Astrocyte (in vitro differentiated cells and primary cell): ENCODE results near the gene METTL1. TPM values are rescaled to one million over a fixed set of nuclear protein-coding genes. Genes with fewer than 3 reads are reported as not detected.
A peak's percentile ranks its signal among the peaks of the same experiment; 100 is the strongest.

Experiments used
- DNase-seq: peaks from one replicate; pipeline ENCODE4 v3.0.0-alpha.2; 2010; ENCODE audit warnings: low read depth
- FAIRE-seq: peaks from 2 replicates; lab custom pipeline; 2011; peaks lifted over from hg19 to GRCh38; lab: Jason Lieb, UNC
- H2AFZ ChIP-seq: 2 replicates; pipeline ENCODE4 v1.6.0; 2012; ENCODE audit warnings: low read depth, low read length, inconsistent platforms
- H3K27ac ChIP-seq: 2 replicates; pipeline ENCODE4 v1.5.1; 2011; ENCODE audit warnings: low read depth, low read length, inconsistent platforms
- H3K27me3 ChIP-seq: 2 replicates; pipeline ENCODE4 v1.6.0; 2011; ENCODE audit warnings: low read length, inconsistent platforms; ENCODE audit not compliant: insufficient read depth
- H3K36me3 ChIP-seq: 2 replicates; pipeline ENCODE4 v1.5.1; 2011; ENCODE audit warnings: low read length, inconsistent platforms; ENCODE audit not compliant: insufficient read depth
- H3K4me1 ChIP-seq: 2 replicates; pipeline ENCODE4 v1.5.1; 2011; ENCODE audit warnings: low read length, inconsistent platforms; ENCODE audit not compliant: insufficient read depth
- H3K4me2 ChIP-seq: 2 replicates; pipeline ENCODE4 v1.6.0; 2012; ENCODE audit warnings: low read length, inconsistent platforms
- H3K4me3 ChIP-seq: 2 replicates; pipeline ENCODE4 v1.5.1; 2011; ENCODE audit warnings: low read depth, mild to moderate bottlenecking, low read length, inconsistent platforms; ENCODE audit not compliant: insufficient read depth
- H3K79me2 ChIP-seq: 2 replicates; pipeline ENCODE4 v1.6.0; 2012; ENCODE audit warnings: mild to moderate bottlenecking, low read length, inconsistent platforms; ENCODE audit not compliant: insufficient read depth
- H3K9ac ChIP-seq: 2 replicates; pipeline ENCODE4 v1.6.0; 2012; ENCODE audit warnings: mild to moderate bottlenecking, low read length, inconsistent platforms
- H3K9me3 ChIP-seq: 2 replicates; pipeline ENCODE4 v1.5.1; 2012; ENCODE audit warnings: low read depth, mild to moderate bottlenecking, low read length, inconsistent platforms; ENCODE audit not compliant: insufficient read depth
- H4K20me1 ChIP-seq: 2 replicates; pipeline ENCODE4 v1.6.0; 2012; ENCODE audit warnings: low read length, inconsistent platforms; ENCODE audit not compliant: insufficient read depth
- H3K27ac Mint-ChIP-seq: one replicate; pipeline ENCODE4 v1.8.0; 2021; ENCODE audit warnings: mild to moderate bottlenecking, mixed read lengths; ENCODE audit not compliant: unreplicated experiment
- H3K27me3 Mint-ChIP-seq: one replicate; pipeline ENCODE4 v1.8.0; 2021; ENCODE audit warnings: low read depth, mixed read lengths; ENCODE audit not compliant: unreplicated experiment
- H3K36me3 Mint-ChIP-seq: one replicate; pipeline ENCODE4 v1.8.0; 2021; ENCODE audit warnings: low read depth, mixed read lengths; ENCODE audit not compliant: unreplicated experiment
- H3K4me1 Mint-ChIP-seq: one replicate; pipeline ENCODE4 v1.8.0; 2021; ENCODE audit warnings: low read depth, mixed read lengths; ENCODE audit not compliant: unreplicated experiment
- H3K4me3 Mint-ChIP-seq: one replicate; pipeline ENCODE4 v1.8.0; 2021; ENCODE audit warnings: mild to moderate bottlenecking, moderate library complexity, mixed read lengths; ENCODE audit not compliant: unreplicated experiment
- H3K9me3 Mint-ChIP-seq: one replicate; pipeline ENCODE4 v1.8.0; 2021; ENCODE audit warnings: mild to moderate bottlenecking, mixed read lengths; ENCODE audit not compliant: unreplicated experiment
- EZH2 ChIP-seq: IDR thresholded peaks from 2 replicates; pipeline ENCODE4 v1.6.1; 2012; ENCODE audit warnings: mild to moderate bottlenecking, low read length, inconsistent platforms; ENCODE audit not compliant: insufficient read depth
- total RNA-seq: library from RNA; stranded (reverse); gene quantifications from 2 replicates; pipeline ENCODE4 v1.2.1, GENCODE V29; 2021
- TF ChIP-seq, protein P1 (sequence below): IDR thresholded peaks from 2 replicates; pipeline ENCODE4 v1.5.1; 2011; ENCODE audit warnings: low read depth, mild to moderate bottlenecking, inconsistent platforms, low read length, moderate library complexity; ENCODE audit not compliant: insufficient read depth

The METTL1 gene
- total RNA-seq, 1 donor from 2014 or later: 21.1 TPM

DNA sequence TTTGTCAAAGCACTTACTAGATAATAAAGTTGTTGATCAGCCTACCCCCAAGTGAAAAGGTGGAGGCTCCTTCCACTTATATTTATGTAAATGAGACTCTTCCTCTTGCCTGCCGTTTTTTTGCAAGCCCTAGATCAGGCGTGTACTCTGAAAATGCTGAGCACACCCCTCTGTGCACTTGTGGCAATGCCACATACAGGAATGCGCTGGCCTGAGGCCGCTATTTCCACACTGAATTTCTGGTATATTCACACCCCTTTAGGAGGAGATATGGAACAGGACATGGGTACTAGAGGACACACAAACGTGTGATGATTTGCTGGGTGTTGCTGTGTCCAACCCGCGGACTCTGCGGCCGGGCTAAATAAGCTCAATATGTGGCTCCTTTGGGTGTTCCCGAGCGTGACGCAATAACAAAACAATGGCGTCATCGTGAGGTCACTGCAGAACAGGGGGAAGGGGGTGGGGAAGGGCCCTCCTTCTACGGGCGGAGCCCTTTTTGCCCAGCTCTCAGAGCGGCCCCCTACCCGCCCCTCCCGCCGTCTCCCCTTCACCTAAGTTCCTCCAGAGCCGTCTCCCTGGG lies 27.6 kb downstream of the METTL1 start:
- FAIRE-seq (no peak), DNase-seq (no peak)
- Histone ChIP-seq H3K4me2 (peak overlapping the region; percentile 97), H3K79me2 (peaks cover 12% of the 10 kb centered on the region), H3K27ac (peak overlapping the region; percentile 93), H3K27me3 (peaks cover 25% of the 10 kb centered on the region), H2AFZ (peak overlapping the region; percentile 35), H3K4me1 (peaks cover 5% of the 10 kb centered on the region), H3K36me3 (peaks cover 21% of the 10 kb centered on the region), H4K20me1 (no peaks in the 10 kb centered on the region), H3K9ac (peak overlapping the region; percentile 96), H3K9me3 (no peaks in the 10 kb centered on the region), H3K4me3 (peak overlapping the region; percentile 77)
- H3K4me3 Mint-ChIP-seq: peak overlapping the region; percentile 95
- peaks cover 6% of the 10 kb centered on the region for H3K4me1 Mint-ChIP-seq
- TF ChIP-seq EZH2: no peak
- TF ChIP-seq, protein P1, sequence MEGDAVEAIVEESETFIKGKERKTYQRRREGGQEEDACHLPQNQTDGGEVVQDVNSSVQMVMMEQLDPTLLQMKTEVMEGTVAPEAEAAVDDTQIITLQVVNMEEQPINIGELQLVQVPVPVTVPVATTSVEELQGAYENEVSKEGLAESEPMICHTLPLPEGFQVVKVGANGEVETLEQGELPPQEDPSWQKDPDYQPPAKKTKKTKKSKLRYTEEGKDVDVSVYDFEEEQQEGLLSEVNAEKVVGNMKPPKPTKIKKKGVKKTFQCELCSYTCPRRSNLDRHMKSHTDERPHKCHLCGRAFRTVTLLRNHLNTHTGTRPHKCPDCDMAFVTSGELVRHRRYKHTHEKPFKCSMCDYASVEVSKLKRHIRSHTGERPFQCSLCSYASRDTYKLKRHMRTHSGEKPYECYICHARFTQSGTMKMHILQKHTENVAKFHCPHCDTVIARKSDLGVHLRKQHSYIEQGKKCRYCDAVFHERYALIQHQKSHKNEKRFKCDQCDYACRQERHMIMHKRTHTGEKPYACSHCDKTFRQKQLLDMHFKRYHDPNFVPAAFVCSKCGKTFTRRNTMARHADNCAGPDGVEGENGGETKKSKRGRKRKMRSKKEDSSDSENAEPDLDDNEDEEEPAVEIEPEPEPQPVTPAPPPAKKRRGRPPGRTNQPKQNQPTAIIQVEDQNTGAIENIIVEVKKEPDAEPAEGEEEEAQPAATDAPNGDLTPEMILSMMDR: no peak
- H3K27me3 Mint-ChIP-seq: peaks cover 20% of the 10 kb centered on the region
- H3K27ac Mint-ChIP-seq: peak overlapping the region; percentile 97
- H3K36me3 Mint-ChIP-seq: peaks cover 28% of the 10 kb centered on the region
- no peaks in the 10 kb centered on the region for H3K9me3 Mint-ChIP-seq

- Histone ChIP-seq H3K27ac (no peak overlapping the region), H3K4me2 (no peak overlapping the region), H3K4me3 (no peak overlapping the region), H3K9ac (no peak overlapping the region), H3K27me3 (peaks cover 29% of the 10 kb centered on the region), H3K79me2 (peaks cover 7% of the 10 kb centered on the region), H3K4me1 (peaks cover 5% of the 10 kb centered on the region), H3K9me3 (no peaks in the 10 kb centered on the region), H2AFZ (no peak overlapping the region), H3K36me3 (peaks cover 18% of the 10 kb centered on the region), H4K20me1 (no peaks in the 10 kb centered on the region)
- FAIRE-seq (no peak), DNase-seq (no peak)
- Mint-ChIP-seq H3K36me3 (peaks cover 22% of the 10 kb centered on the region), H3K9me3 (no peaks in the 10 kb centered on the region), H3K27me3 (peaks cover 24% of the 10 kb centered on the region), H3K4me1 (peaks cover 8% of the 10 kb centered on the region), H3K4me3 (peak overlapping the region; percentile 95), H3K27ac (peak overlapping the region; percentile 97)
- TF ChIP-seq, protein P1: no peak
- TF ChIP-seq EZH2: no peak
These were observed 28.1 kb downstream of the METTL1 start for GRCh38 chr12:57743769-57744168.
